OCI-LY7 (cell line): ENCODE results near the gene SLC19A3. TPM values are rescaled to one million over a fixed set of nuclear protein-coding genes. Genes with fewer than 3 reads are reported as not detected.

Source experiments
- BruUV-seq: library from RNA; stranded (reverse); fragments of 400-500 nt; replicated peaks from 2 replicates; lab custom pipeline; 2021; lab: Mats Ljungman, UMichigan
- CTCF ChIA-PET: fragments of 300-600 bp; sonication (Branson Sonifier 250); formaldehyde crosslinking; loops from one replicate; lab custom pipeline; 2022; ENCODE audit warnings: antibody characterized with exemption; ENCODE audit not compliant: unreplicated experiment; lab: Charles Lee
- POLR2A ChIA-PET: fragments of 300-600 bp; sonication (Branson Sonifier 250); formaldehyde crosslinking; loops from one replicate; lab custom pipeline; 2022; ENCODE audit warnings: antibody characterized with exemption; lab: Charles Lee
- DNase-seq: peaks from one replicate; pipeline ENCODE4 v3.0.0-alpha.2; 2015; ENCODE audit warnings: low spot score
- H2AFZ ChIP-seq: fragments of 200-600 bp; sonication (generic), shearing (Covaris generic); 2 replicates; pipeline ENCODE4 v1.6.1; 2014; ENCODE audit warnings: mild to moderate bottlenecking, antibody characterized with exemption, low read length, moderate library complexity
- H3K27ac ChIP-seq: fragments of 200-600 bp; sonication (generic); 2 replicates; pipeline ENCODE4 v1.5.1; 2014; ENCODE audit warnings: mixed run types, low read depth, mild to moderate bottlenecking, moderate library complexity, low read length, inconsistent platforms; ENCODE audit not compliant: poor library complexity, severe bottlenecking
- H3K36me3 ChIP-seq: fragments of 200-600 bp; sonication (generic); 2 replicates; pipeline ENCODE4 v1.6.1; 2014; ENCODE audit warnings: mild to moderate bottlenecking, antibody characterized with exemption, low read length, moderate library complexity, mixed read lengths; ENCODE audit not compliant: insufficient read depth
- H3K4me1 ChIP-seq: fragments of 200-600 bp; sonication (generic); 2 replicates; pipeline ENCODE4 v1.5.1; 2014; ENCODE audit warnings: mild to moderate bottlenecking, low read length; ENCODE audit not compliant: insufficient read depth, poor library complexity, severe bottlenecking
- H3K4me2 ChIP-seq: fragments of 200-600 bp; sonication (generic); 2 replicates; pipeline ENCODE4 v1.6.1; 2014; ENCODE audit warnings: mild to moderate bottlenecking, low read length
- H3K4me3 ChIP-seq: fragments of 200-600 bp; sonication (generic); 2 replicates; pipeline ENCODE4 v1.5.1; 2014; ENCODE audit warnings: mild to moderate bottlenecking, low read depth, low read length; ENCODE audit not compliant: poor library complexity, severe bottlenecking
- H3K79me2 ChIP-seq: fragments of 200-600 bp; sonication (generic); 2 replicates; pipeline ENCODE4 v1.6.1; 2016; ENCODE audit warnings: low read depth, mild to moderate bottlenecking, low read length, moderate library complexity, mixed read lengths; ENCODE audit not compliant: insufficient read depth
- H3K9me2 ChIP-seq: fragments of 200-600 bp; sonication (generic); 2 replicates; pipeline ENCODE4 v1.6.1; 2016; ENCODE audit warnings: mild to moderate bottlenecking, low read length, mixed read lengths; ENCODE audit not compliant: insufficient read depth
- H3K9me3 ChIP-seq: fragments of 200-600 bp; sonication (generic); 2 replicates; pipeline ENCODE4 v1.6.1; 2014; ENCODE audit warnings: mild to moderate bottlenecking, mixed run types, low read length, mixed read lengths
- H4K20me1 ChIP-seq: fragments of 200-600 bp; sonication (generic); 2 replicates; pipeline ENCODE4 v1.6.1; 2014; ENCODE audit warnings: mild to moderate bottlenecking, antibody characterized with exemption, low read length, moderate library complexity, mixed read lengths; ENCODE audit not compliant: insufficient read depth
- CTCF ChIP-seq: fragments of 200-600 bp; sonication (generic); conservative IDR thresholded peaks from 2 replicates; pipeline ENCODE4 v1.5.1; 2014; ENCODE audit warnings: mild to moderate bottlenecking, antibody characterized with exemption, low read length, moderate library complexity, mixed read lengths
- EZH2phosphoT487 ChIP-seq: fragments of 200-600 bp; sonication (generic); IDR thresholded peaks from 2 replicates; pipeline ENCODE4 v1.6.1; 2018; ENCODE audit warnings: low read depth, borderline replicate concordance, mild to moderate bottlenecking, mixed run types, antibody characterized with exemption, low read length, moderate library complexity, mixed read lengths
- intact Hi-C: fragments of 100-400 bp; cut with micrococcal nuclease; formaldehyde crosslinking; loops from one replicate; pipeline ENCODE4 v1.10.0; 2022; ENCODE audit not compliant: unreplicated experiment
- total RNA-seq, 2 experiments: library from RNA; depleted of rRNA in 1 of 2; stranded (reverse); fragments of >200 nt in 1 of 2; shearing (Covaris generic) in 1 of 2; gene quantifications; 2 replicates each; pipeline ENCODE4 v1.2.3, GENCODE V29; 2014 to 2022

The SLC19A3 gene
- total RNA-seq, 2 experiments from 2014 or later, result not detected

- Histone ChIP-seq H3K4me3 (no peak overlapping the region), H3K36me3 (no peaks in the 10 kb centered on the region), H3K9me2 (no peaks in the 10 kb centered on the region), H3K27ac (no peak overlapping the region), H3K79me2 (no peaks in the 10 kb centered on the region), H2AFZ (no peak overlapping the region), H3K4me1 (no peaks in the 10 kb centered on the region), H3K4me2 (no peak overlapping the region), H4K20me1 (no peaks in the 10 kb centered on the region), H3K9me3 (no peaks in the 10 kb centered on the region)
- POLR2A ChIA-PET, result interaction anchor here (0.9 kb wide), 1 partner anchor 168 kb away, joined by 3 read pairs; no protein-coding TSS in a partner anchor
- CTCF ChIA-PET, result no interaction called here
- BruUV-seq, result no TSS peak
- intact Hi-C loops, result no loop called here
- TF ChIP-seq EZH2phosphoT487 (no peak), CTCF (no peak)
- DNase-seq, result no peak
Observed at GRCh38 chr2:227643990-227644551, 73.8 kb downstream of the SLC19A3 start.

- no peak for DNase-seq
- no peak overlapping the region for H3K27ac ChIP-seq
- intact Hi-C loops, result no loop called here
- no peaks in the 10 kb centered on the region for H3K9me3 ChIP-seq
- no peaks in the 10 kb centered on the region for H3K9me2 ChIP-seq
- H3K4me1 ChIP-seq, result no peaks in the 10 kb centered on the region
- H3K4me3 ChIP-seq, result no peak overlapping the region
- no peak for TF ChIP-seq CTCF
- TF ChIP-seq EZH2phosphoT487, result no peak
- no peak overlapping the region for H3K4me2 ChIP-seq
- no peaks in the 10 kb centered on the region for H4K20me1 ChIP-seq
- H3K36me3 ChIP-seq, result no peaks in the 10 kb centered on the region
- no peak overlapping the region for H2AFZ ChIP-seq
- no peaks in the 10 kb centered on the region for H3K79me2 ChIP-seq
- no TSS peak for BruUV-seq
- CTCF ChIA-PET, result no interaction called here
- POLR2A ChIA-PET, result no interaction called here
Observed at GRCh38 chr2:227642656-227643055, 75.2 kb downstream of the SLC19A3 start.

- Histone ChIP-seq H3K27ac (no peak overlapping the region), H3K36me3 (no peaks in the 10 kb centered on the region), H3K4me1 (no peaks in the 10 kb centered on the region), H4K20me1 (no peaks in the 10 kb centered on the region), H3K9me3 (no peaks in the 10 kb centered on the region), H2AFZ (no peak overlapping the region), H3K9me2 (no peaks in the 10 kb centered on the region), H3K4me2 (no peak overlapping the region), H3K79me2 (no peaks in the 10 kb centered on the region), H3K4me3 (no peak overlapping the region)
- no TSS peak for BruUV-seq
- TF ChIP-seq CTCF, result no peak
- TF ChIP-seq EZH2phosphoT487, result no peak
- no peak for DNase-seq
- CTCF ChIA-PET, result no interaction called here
- POLR2A ChIA-PET, result interaction anchor here (1.0 kb wide), 2 partner anchors 24 to 611 kb away, joined by 3 to 6 read pairs; no protein-coding TSS in a partner anchor
- intact Hi-C loops, result no loop called here
Observed at GRCh38 chr2:227634201-227634600, 83.6 kb downstream of the SLC19A3 start.
